Panc1 (cell line): Measurements from ENCODE around the gene SLC9A3. TPM values are rescaled to one million over a fixed set of nuclear protein-coding genes. Genes with fewer than 3 reads are reported as not detected.

Experiments used
- ATAC-seq: fragments of 200-7000 bp; cut with Tn5 transposase; 2 replicates; pipeline ENCODE4 v1.9.1; 2020; ENCODE audit warnings: mild to moderate bottlenecking, moderate library complexity
- BruUV-seq: library from RNA; stranded (reverse); fragments of 400-500 nt; replicated peaks from 2 replicates; lab custom pipeline; 2021; lab: Mats Ljungman, UMichigan
- CTCF ChIA-PET: fragments of 300-600 bp; sonication (Branson Sonifier 250); formaldehyde crosslinking; loops from one replicate; lab custom pipeline; 2022; ENCODE audit warnings: antibody characterized with exemption; lab: Charles Lee
- POLR2A ChIA-PET: fragments of 300-600 bp; sonication (Branson Sonifier 250); formaldehyde crosslinking; loops from one replicate; lab custom pipeline; 2022; ENCODE audit warnings: antibody characterized with exemption; lab: Charles Lee
- DNase-seq: peaks from one replicate; pipeline ENCODE4 v3.0.0-alpha.2; 2010; ENCODE audit warnings: low read depth, low spot score
- H3K27ac ChIP-seq: 2 replicates; pipeline ENCODE4 v1.5.1; 2011; ENCODE audit warnings: mild to moderate bottlenecking, low read length, inconsistent platforms
- H3K27me3 ChIP-seq: fragments of 200-500 bp; sonication (Bioruptor generic); 2 replicates; pipeline ENCODE4 v1.6.0; 2014; ENCODE audit warnings: low read length, inconsistent platforms; ENCODE audit not compliant: control insufficient read depth, insufficient read depth
- H3K36me3 ChIP-seq: fragments of 200-500 bp; sonication (Bioruptor generic); 2 replicates; pipeline ENCODE4 v1.5.1; 2014; ENCODE audit warnings: inconsistent platforms, mild to moderate bottlenecking, low read length, moderate library complexity; ENCODE audit not compliant: control insufficient read depth, insufficient read depth
- H3K4me1 ChIP-seq: 2 replicates; pipeline ENCODE4 v1.5.1; 2011; ENCODE audit warnings: inconsistent platforms, mild to moderate bottlenecking, low read length, moderate library complexity; ENCODE audit not compliant: control insufficient read depth, insufficient read depth
- H3K4me3 ChIP-seq, 2 experiments: 2 replicates each; pipeline ENCODE4 v1.5.1; 2011 to 2012; ENCODE audit warnings: low read depth in 2 of 2, low read length in 2 of 2, mild to moderate bottlenecking in 2 of 2, inconsistent platforms in 1 of 2, moderate library complexity in 1 of 2
- H3K9me3 ChIP-seq: fragments of 200-500 bp; sonication (Bioruptor generic); 2 replicates; pipeline ENCODE4 v1.5.1; 2014; ENCODE audit warnings: low read depth, mild to moderate bottlenecking, inconsistent platforms, low read length, moderate library complexity; ENCODE audit not compliant: control insufficient read depth, insufficient read depth
- POLR2AphosphoS5 ChIP-seq: IDR thresholded peaks from 2 replicates; pipeline ENCODE4 v1.6.1; 2012; ENCODE audit warnings: mild to moderate bottlenecking, low read depth, low read length, moderate library complexity
- SIN3A ChIP-seq: IDR thresholded peaks from 2 replicates; pipeline ENCODE4 v1.6.1; 2012; ENCODE audit warnings: low read depth, mild to moderate bottlenecking, low read length, moderate library complexity, borderline replicate concordance; ENCODE audit not compliant: insufficient read depth
- TCF7L2 ChIP-seq: IDR thresholded peaks from 2 replicates; pipeline ENCODE4 v1.6.1; 2011; ENCODE audit warnings: mild to moderate bottlenecking, low read depth, low read length, inconsistent platforms
- in situ Hi-C: cut with HindIII; loops from 2 replicates; pipeline ENCODE4 v1.10.0; 2016; ENCODE audit warnings: low sequenced_read_pairs, low pct_unique_long_range_greater_than_20kb
- intact Hi-C: fragments of 100-400 bp; cut with micrococcal nuclease; formaldehyde crosslinking; loops from one replicate; pipeline ENCODE4 v1.10.0; 2022; ENCODE audit not compliant: unreplicated experiment
- total RNA-seq: library from RNA; stranded (reverse); gene quantifications from one replicate; pipeline ENCODE4 v1.2.1, GENCODE V29; 2021; ENCODE audit not compliant: unreplicated experiment
- TF ChIP-seq, protein P1 (sequence below), 2 experiments: IDR thresholded peaks; 2 replicates each; pipeline ENCODE4 v1.6.1; 2011 to 2012; ENCODE audit warnings: low read depth in 2 of 2, control low read depth in 1 of 2, low read length in 1 of 2, mild to moderate bottlenecking in 1 of 2, moderate library complexity in 1 of 2; ENCODE audit not compliant: insufficient read depth in 1 of 2
- TF ChIP-seq, protein P2 (sequence below): fragments of 450-650 bp; IDR thresholded peaks from 2 replicates; pipeline ENCODE4 v1.5.1; 2017; ENCODE audit warnings: mild to moderate bottlenecking

Gene SLC9A3
- total RNA-seq, 1 experiment from 2014 or later: 2.0 TPM

DNA sequence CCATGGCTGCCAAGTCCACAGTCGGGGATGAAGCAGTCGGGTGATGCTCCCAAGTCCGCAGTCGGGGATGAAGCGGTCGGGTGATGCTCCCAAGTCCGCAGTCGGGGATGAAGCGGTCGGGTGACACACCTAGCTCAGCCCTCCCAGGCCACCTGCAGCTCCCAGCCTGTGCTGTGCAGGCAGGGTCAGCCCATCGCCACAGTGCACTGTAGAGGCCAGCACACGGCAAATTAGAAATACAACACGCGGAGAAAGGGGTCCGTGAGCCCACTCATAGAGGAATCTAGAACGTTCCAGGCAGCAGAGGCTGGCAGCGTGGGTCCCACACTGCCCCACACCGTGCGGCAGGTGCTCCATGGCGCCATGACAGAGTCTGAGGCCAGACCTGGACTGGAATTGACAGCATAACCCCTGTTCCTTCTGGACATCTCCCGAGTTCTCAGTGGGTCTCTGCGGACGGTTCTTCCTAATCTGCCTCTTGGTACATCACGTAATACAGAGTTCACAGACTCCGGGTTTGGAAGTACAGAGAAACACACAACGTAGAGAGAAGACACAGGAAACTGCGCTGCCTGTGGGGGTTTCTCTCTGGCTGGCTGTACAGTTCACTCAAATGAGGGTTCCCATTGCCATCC is 89.0 kb downstream of the SLC9A3 start:
- TF ChIP-seq, protein P1, sequence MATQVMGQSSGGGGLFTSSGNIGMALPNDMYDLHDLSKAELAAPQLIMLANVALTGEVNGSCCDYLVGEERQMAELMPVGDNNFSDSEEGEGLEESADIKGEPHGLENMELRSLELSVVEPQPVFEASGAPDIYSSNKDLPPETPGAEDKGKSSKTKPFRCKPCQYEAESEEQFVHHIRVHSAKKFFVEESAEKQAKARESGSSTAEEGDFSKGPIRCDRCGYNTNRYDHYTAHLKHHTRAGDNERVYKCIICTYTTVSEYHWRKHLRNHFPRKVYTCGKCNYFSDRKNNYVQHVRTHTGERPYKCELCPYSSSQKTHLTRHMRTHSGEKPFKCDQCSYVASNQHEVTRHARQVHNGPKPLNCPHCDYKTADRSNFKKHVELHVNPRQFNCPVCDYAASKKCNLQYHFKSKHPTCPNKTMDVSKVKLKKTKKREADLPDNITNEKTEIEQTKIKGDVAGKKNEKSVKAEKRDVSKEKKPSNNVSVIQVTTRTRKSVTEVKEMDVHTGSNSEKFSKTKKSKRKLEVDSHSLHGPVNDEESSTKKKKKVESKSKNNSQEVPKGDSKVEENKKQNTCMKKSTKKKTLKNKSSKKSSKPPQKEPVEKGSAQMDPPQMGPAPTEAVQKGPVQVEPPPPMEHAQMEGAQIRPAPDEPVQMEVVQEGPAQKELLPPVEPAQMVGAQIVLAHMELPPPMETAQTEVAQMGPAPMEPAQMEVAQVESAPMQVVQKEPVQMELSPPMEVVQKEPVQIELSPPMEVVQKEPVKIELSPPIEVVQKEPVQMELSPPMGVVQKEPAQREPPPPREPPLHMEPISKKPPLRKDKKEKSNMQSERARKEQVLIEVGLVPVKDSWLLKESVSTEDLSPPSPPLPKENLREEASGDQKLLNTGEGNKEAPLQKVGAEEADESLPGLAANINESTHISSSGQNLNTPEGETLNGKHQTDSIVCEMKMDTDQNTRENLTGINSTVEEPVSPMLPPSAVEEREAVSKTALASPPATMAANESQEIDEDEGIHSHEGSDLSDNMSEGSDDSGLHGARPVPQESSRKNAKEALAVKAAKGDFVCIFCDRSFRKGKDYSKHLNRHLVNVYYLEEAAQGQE (IDR thresholded peaks at IDR 0.05; ENCODE audit: insufficient read depth in 1 of 2, low read depth in 2 of 2, low read length in 1 of 2): no peak
- TF ChIP-seq, protein P2, sequence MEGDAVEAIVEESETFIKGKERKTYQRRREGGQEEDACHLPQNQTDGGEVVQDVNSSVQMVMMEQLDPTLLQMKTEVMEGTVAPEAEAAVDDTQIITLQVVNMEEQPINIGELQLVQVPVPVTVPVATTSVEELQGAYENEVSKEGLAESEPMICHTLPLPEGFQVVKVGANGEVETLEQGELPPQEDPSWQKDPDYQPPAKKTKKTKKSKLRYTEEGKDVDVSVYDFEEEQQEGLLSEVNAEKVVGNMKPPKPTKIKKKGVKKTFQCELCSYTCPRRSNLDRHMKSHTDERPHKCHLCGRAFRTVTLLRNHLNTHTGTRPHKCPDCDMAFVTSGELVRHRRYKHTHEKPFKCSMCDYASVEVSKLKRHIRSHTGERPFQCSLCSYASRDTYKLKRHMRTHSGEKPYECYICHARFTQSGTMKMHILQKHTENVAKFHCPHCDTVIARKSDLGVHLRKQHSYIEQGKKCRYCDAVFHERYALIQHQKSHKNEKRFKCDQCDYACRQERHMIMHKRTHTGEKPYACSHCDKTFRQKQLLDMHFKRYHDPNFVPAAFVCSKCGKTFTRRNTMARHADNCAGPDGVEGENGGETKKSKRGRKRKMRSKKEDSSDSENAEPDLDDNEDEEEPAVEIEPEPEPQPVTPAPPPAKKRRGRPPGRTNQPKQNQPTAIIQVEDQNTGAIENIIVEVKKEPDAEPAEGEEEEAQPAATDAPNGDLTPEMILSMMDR: no peak
- TF ChIP-seq TCF7L2 (no peak), SIN3A (no peak), POLR2AphosphoS5 (no peak)
- ATAC-seq (no peak), DNase-seq (no peak)
- Histone ChIP-seq H3K27ac (no peak overlapping the region), H3K9me3 (no peaks in the 10 kb centered on the region), H3K27me3 (no peaks in the 10 kb centered on the region), H3K36me3 (no peaks in the 10 kb centered on the region), H3K4me1 (no peaks in the 10 kb centered on the region), H3K4me3 (no peak overlapping the region)
- in situ Hi-C loops: no loop called here
- no TSS peak for BruUV-seq
- intact Hi-C loops: no loop called here
- POLR2A ChIA-PET: no interaction called here
- CTCF ChIA-PET: no interaction called here

DNA sequence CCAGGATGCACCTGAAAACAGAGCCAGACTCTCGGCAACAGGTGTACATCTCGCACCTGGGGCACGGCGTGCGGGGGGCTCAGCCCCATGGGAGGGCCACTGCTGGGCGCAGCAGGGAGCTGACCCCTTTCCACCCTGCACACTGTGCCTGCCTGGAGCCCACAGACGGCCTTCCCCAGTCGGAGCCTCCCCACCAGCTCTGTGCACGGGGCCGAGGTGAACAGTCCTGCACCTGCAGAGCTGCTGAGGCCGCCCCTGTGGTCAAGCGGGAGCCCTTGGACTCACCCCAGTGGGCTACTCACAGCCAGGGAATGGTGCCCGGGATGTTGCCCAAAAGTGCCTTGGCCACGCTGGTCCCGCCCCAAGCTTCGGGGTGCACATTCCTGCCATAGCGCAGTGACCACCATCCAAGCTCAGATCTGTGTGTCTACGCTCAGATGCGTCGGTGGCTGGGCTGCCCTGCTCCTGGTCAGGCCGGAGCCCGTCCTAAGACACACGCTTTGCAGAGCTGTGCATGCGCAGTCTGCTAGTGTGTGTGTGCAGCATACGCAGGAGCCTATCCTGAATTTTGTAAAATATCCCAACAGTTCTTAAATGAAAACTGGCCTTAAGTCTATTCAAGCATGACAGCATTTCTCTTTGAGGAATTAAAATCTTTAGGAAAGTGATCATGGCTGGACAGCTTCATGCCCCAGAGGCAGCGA is 89.7 kb downstream of the SLC9A3 start:
- no peaks in the 10 kb centered on the region for H3K27me3 ChIP-seq
- DNase-seq: no peak
- no peak overlapping the region for H3K4me3 ChIP-seq
- TF ChIP-seq, protein P2: no peak
- TF ChIP-seq, protein P1 (IDR thresholded peaks at IDR 0.05; ENCODE audit: insufficient read depth in 1 of 2, low read depth in 2 of 2, low read length in 1 of 2): no peak
- TF ChIP-seq SIN3A: no peak
- TF ChIP-seq POLR2AphosphoS5: no peak
- TF ChIP-seq TCF7L2: no peak
- ATAC-seq: no peak
- in situ Hi-C loops: no loop called here
- no peak overlapping the region for H3K27ac ChIP-seq
- intact Hi-C loops: loop anchor here (5.0 kb wide), 1 partner anchor 117 kb away; no protein-coding TSS in a partner anchor
- H3K4me1 ChIP-seq: no peaks in the 10 kb centered on the region
- CTCF ChIA-PET: no interaction called here
- no peaks in the 10 kb centered on the region for H3K9me3 ChIP-seq
- no peaks in the 10 kb centered on the region for H3K36me3 ChIP-seq
- BruUV-seq: no TSS peak
- POLR2A ChIA-PET: no interaction called here
